Aorta (tissue), 5 donors: ENCODE results near the gene NOXO1. TPM values are rescaled to one million over a fixed set of nuclear protein-coding genes. Genes with fewer than 3 reads are reported as not detected.

Experiments used
- ATAC-seq: fragments of 200-7000 bp; cut with Tn5 transposase; one replicate; pipeline ENCODE4 v1.9.1; 2022; ENCODE audit warnings: moderate library complexity; ENCODE audit not compliant: low FRiP score
- DNase-seq, 2 donors: peaks; one replicate each; pipeline ENCODE4 v3.0.0-alpha.2; 2020
- H3K27ac ChIP-seq, 2 donors: one replicate each; pipeline ENCODE4 v1.5.1; 2013; ENCODE audit warnings: low read length in 2 of 2, mild to moderate bottlenecking in 2 of 2, moderate library complexity in 2 of 2, control low read depth in 1 of 2, inconsistent platforms in 1 of 2, low read depth in 1 of 2
- H3K27me3 ChIP-seq, 2 donors: one replicate each; pipeline ENCODE4 v1.6.1; 2013; ENCODE audit warnings: control low read depth in 1 of 2, low read length in 1 of 2, mild to moderate bottlenecking in 1 of 2, moderate library complexity in 1 of 2; ENCODE audit not compliant: insufficient read depth in 2 of 2, control insufficient read depth in 1 of 2
- H3K36me3 ChIP-seq, 2 donors: one replicate each; pipeline ENCODE4 v1.6.1; 2013; ENCODE audit warnings: control low read depth in 1 of 2, low read length in 1 of 2, mild to moderate bottlenecking in 1 of 2; ENCODE audit not compliant: insufficient read depth in 2 of 2, control insufficient read depth in 1 of 2
- H3K4me1 ChIP-seq, 2 donors: one replicate each; pipeline ENCODE4 v1.6.1; 2013; ENCODE audit warnings: low read length in 2 of 2, control low read depth in 1 of 2, mild to moderate bottlenecking in 1 of 2, moderate library complexity in 1 of 2; ENCODE audit not compliant: insufficient read depth in 2 of 2, control insufficient read depth in 1 of 2
- H3K4me3 ChIP-seq, 2 donors: one replicate each; pipeline ENCODE4 v1.5.1; 2013; ENCODE audit warnings: low read length in 2 of 2, control low read depth in 1 of 2, mild to moderate bottlenecking in 1 of 2
- H3K9me3 ChIP-seq: one replicate; pipeline ENCODE4 v1.6.1; 2013; ENCODE audit warnings: mild to moderate bottlenecking, low read length; ENCODE audit not compliant: control insufficient read depth
- WGBS, 2 donors: extraction: QIAGEN DNeasy Blood & Tissue Kit; methylation state at CpG; one replicate each; pipeline ENCODE4 v1.1.7; 2013; 5-methylcytosine and 5-hydroxymethylcytosine counted together
- intact Hi-C, 2 donors: fragments of 100-400 bp; cut with DNase I; formaldehyde crosslinking; loops; one replicate each; pipeline versions ENCODE4 v1.14.2 to v1.15.0; 2022
- polyA plus RNA-seq, 2 donors: library from polyadenylated mRNA; stranded (reverse); fragments of 200-250 nt; gene quantifications; one replicate each; pipeline ENCODE4 v1.2.3, GENCODE V29; 2013
- total RNA-seq, 2 donors: library from RNA; stranded (reverse); fragmentation: NEBNext Ultra II Directional; extraction: Animal tissue kit (Norgen Biotek cat#: 25700); gene quantifications; one replicate each; pipeline ENCODE4 v1.2.1, GENCODE V29; 2021
- donor health status: healthy with polysubstance abuse.
- donor health status: Bipolar disorder and iron deficiency.
- donor health status: DM: no; HTN: no; CAD: no.
- donor health status: DM: no; HTN: no; CAD: no.
- donor health status: DM: yes; HTN: yes; CAD: no.

NOXO1 gene
- total and polyA plus RNA-seq, 4 donors, result 0.84 TPM; not detected in 3

DNA sequence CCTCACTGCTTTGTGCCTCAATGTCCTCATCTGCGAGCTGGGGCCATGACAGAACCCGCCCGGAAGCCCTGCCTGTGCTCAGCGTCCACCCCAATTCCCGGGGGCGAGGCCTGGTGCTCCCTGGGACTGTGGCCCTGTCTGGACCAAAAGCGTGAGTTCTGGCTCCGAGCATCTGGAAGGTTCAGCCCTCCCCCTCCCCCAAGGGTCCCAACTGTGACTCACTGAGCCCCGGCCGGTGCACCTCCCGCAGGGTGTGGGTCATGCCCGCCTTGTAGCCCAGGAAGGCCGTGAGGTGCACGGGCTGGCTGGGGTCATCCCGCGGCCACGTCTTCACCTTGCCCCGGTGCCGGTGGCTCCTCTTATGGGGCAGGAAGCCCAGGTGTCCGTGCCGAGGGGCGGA lies 27.5 kb downstream of the NOXO1 start:
- H3K27me3 ChIP-seq, result no peaks in the 10 kb centered on the region
- H3K27ac ChIP-seq, result no peak overlapping the region
- H3K4me3 ChIP-seq, result no peak overlapping the region
- 92 to 94% methylated on average over 22 of the region's 22 CpGs for WGBS, 2 donors
- ATAC-seq (no peak), DNase-seq (peak in 1 of 2 donors; percentile 73)
- H3K9me3 ChIP-seq, result no peaks in the 10 kb centered on the region
- no peaks in the 10 kb centered on the region for H3K4me1 ChIP-seq
- no peaks in the 10 kb centered on the region for H3K36me3 ChIP-seq
- intact Hi-C loops, result no loop called here

DNA sequence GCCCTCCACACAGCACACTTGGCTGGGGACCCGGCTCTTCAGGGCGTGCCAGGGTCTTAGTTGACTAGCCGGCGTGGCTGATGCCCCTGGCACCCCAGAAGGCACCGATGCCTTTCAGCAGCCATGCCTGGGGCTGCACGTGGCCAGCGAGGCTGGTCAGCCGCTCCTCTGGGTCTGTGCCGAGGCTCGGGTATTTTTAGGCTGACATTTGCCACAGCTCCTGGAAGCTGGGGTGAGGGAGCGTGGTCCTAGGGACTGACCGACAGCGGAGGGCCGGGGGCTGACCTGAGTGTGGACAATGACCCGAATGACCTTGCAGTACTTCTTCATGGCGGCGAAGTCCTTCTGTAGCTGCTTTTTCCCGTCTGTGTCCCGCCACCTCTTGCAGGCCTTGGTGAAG lies 30.7 kb downstream of the NOXO1 start:
- WGBS, 2 donors, result 59 to 61% methylated on average over 19 of the region's 19 CpGs
- Histone ChIP-seq H3K36me3 (no peaks in the 10 kb centered on the region), H3K27me3 (no peaks in the 10 kb centered on the region), H3K4me1 (no peaks in the 10 kb centered on the region), H3K4me3 (no peak overlapping the region), H3K27ac (no peak overlapping the region), H3K9me3 (no peaks in the 10 kb centered on the region)
- ATAC-seq (no peak), DNase-seq (peak in 1 of 2 donors; percentile 65)
- intact Hi-C loops, result no loop called here

DNA sequence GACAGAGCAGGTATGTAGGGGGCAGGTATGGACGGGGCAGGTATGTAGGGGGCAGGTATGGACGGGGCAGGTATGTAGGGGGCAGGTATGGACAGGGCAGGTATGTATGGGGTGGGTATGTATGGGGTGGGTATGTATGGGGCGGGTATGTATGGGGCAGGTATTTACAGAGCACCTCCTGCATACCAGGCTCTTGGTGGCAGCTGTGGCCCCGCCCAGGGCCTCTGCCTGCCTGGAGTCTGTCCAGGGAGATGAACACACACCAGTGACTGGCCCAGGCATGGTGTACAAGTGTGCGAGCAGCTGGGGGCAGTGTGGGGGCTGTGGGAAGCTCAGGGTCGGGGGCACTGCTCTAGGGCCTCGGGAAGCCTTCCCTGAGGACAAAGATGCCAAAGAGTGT lies 31.2 kb downstream of the NOXO1 start:
- Histone ChIP-seq H3K4me1 (no peaks in the 10 kb centered on the region), H3K4me3 (no peak overlapping the region), H3K27me3 (no peaks in the 10 kb centered on the region), H3K27ac (no peak overlapping the region), H3K36me3 (no peaks in the 10 kb centered on the region), H3K9me3 (no peaks in the 10 kb centered on the region)
- peak in 1 of 2 donors; percentile 50 for DNase-seq
- 49 to 65% methylated on average over 7 of the region's 7 CpGs for WGBS, 2 donors
- intact Hi-C loops, result no loop called here
- ATAC-seq, result no peak

DNA sequence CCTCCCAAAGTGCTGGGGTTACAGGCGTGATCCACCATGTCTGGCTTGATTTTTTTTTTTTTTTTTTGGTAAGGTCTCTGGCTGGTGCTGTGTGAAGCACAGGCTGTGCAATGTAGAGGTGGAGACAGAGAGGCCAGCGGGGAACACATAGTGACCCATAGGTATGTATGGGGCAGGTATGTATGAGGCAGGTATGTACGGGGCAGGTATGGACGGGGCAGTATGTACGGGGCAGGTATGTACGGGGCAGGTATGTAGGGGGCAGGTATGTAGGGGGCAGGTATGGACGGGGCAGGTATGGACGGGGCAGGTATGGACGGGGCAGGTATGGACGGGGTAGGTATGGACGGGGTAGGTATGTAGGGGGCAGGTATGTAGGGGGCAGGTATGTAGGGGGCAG lies 31.8 kb downstream of the NOXO1 start:
- DNase-seq (no peak), ATAC-seq (no peak)
- Histone ChIP-seq H3K27me3 (no peaks in the 10 kb centered on the region), H3K9me3 (no peaks in the 10 kb centered on the region), H3K4me1 (no peaks in the 10 kb centered on the region), H3K27ac (no peak overlapping the region), H3K4me3 (no peak overlapping the region), H3K36me3 (no peaks in the 10 kb centered on the region)
- intact Hi-C loops, result no loop called here
- WGBS, 2 donors, result 88 to 90% methylated on average over 11 of the region's 11 CpGs

DNA sequence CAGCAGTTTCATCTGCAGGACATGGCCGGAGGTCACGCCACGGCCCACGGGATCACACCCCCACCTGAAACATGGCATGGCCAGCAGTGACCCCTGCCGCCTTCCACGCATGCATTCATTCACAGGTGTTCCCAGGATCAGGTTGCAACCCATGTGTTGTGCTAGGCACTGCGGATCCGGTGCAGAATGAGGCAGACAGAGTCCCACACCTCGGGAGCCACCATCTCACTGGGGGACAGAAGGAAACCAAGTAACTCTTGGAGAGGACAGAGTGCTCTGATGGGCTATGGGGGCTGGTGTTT lies 33.9 kb downstream of the NOXO1 start:
- H3K4me1 ChIP-seq, result no peaks in the 10 kb centered on the region
- intact Hi-C loops, result no loop called here
- no peaks in the 10 kb centered on the region for H3K27me3 ChIP-seq
- ATAC-seq, result no peak
- H3K4me3 ChIP-seq, result no peak overlapping the region
- 87 to 90% methylated on average over 9 of the region's 9 CpGs for WGBS, 2 donors
- H3K36me3 ChIP-seq, result no peaks in the 10 kb centered on the region
- H3K9me3 ChIP-seq, result no peaks in the 10 kb centered on the region
- DNase-seq, result peak in 1 of 2 donors; percentile 37
- no peak overlapping the region for H3K27ac ChIP-seq

DNA sequence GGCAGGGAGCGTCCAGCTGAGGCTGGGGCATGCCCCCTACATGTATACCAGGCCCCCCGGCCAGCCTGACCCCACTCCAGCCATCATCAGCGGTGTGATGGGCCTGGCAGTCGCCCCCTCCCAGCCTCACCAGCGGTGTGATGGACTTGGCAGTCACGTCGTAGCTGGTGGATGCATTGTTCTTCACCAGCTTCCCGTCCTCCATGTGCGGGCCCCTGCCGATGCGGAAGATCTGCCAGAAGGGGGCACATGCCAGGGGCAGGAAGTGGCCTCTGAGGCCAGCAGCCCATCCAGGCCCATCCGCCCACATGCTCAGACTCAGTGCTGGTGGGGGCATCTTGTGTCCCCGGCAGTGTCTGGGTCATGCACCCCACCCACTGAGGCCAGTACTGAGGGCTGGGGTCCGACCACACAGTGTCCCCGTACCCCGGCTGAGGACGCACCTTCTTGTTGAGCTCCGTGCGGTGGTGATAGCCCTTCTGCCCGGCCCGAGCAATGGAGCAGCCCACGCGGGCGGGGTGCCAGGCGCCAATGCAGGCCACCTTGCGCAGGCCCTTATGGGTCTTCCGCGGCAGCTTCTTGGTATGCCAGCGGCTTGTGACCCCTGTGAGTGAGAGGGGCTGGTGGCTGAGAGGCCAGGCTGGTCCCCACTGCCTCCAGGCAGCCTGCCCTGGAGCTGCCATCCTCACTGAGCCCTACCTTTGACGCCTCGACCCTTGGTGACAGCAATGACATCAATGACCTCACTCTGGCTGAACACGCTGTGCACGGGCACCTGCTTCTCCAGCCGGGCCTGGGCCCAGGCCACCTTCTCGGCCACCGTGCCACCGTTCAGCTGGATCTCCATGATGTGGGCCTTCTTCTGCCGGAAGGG lies 34.5 kb downstream of the NOXO1 start:
- Histone ChIP-seq H3K36me3 (no peaks in the 10 kb centered on the region), H3K9me3 (no peaks in the 10 kb centered on the region), H3K4me1 (no peaks in the 10 kb centered on the region), H3K4me3 (no peak overlapping the region), H3K27me3 (no peaks in the 10 kb centered on the region), H3K27ac (no peak overlapping the region)
- DNase-seq (peak in 1 of 2 donors; percentile 73), ATAC-seq (no peak)
- WGBS, 2 donors, result 88 to 89% methylated on average over 38 of the region's 38 CpGs
- intact Hi-C loops, result no loop called here

DNA sequence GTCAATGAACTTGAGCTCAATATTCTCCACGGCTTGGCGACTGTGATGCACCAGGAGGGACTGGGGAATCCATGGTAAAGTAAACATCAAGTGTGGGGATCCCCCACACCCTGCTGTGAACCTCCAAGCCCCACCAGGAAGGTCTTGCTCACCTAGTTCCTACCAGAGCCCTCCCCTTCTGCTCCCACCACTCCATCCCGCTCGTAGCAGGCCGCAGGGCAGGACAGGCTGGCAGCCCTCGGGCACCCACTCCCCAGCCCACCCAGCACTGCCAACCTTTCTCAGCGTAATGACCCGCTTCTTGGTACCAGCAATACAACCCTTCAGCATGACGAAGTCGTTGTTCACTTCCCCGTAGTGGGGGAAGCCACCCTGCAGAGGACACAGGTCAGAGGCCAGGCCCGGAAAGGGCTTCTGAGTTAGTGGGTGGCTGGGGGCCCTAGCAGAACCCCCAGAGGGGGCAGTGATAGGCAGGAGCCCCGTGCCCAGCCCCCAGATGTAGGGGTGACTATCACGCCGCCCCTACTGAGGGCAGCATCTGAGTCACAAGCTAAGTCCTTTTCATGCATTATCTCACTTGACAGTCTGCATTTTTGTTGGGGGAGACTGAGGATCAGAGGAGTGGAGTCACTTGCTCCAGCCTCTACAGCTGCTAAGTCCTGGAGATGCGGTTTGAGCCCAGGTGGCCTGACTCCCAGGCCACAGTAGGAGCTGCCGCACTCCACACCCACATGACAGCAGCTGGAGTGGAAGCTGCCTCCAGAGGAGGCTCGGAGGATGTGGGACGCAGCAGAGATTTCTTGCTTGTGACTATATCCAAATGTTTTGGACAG lies 35.5 kb downstream of the NOXO1 start:
- no peaks in the 10 kb centered on the region for H3K9me3 ChIP-seq
- ATAC-seq (no peak), DNase-seq (peak in 1 of 2 donors; percentile 58)
- 85 to 87% methylated on average over 19 of the region's 19 CpGs for WGBS, 2 donors
- no peaks in the 10 kb centered on the region for H3K4me1 ChIP-seq
- no peak overlapping the region for H3K4me3 ChIP-seq
- no peak overlapping the region for H3K27ac ChIP-seq
- intact Hi-C loops, result no loop called here
- no peaks in the 10 kb centered on the region for H3K36me3 ChIP-seq
- no peaks in the 10 kb centered on the region for H3K27me3 ChIP-seq

DNA sequence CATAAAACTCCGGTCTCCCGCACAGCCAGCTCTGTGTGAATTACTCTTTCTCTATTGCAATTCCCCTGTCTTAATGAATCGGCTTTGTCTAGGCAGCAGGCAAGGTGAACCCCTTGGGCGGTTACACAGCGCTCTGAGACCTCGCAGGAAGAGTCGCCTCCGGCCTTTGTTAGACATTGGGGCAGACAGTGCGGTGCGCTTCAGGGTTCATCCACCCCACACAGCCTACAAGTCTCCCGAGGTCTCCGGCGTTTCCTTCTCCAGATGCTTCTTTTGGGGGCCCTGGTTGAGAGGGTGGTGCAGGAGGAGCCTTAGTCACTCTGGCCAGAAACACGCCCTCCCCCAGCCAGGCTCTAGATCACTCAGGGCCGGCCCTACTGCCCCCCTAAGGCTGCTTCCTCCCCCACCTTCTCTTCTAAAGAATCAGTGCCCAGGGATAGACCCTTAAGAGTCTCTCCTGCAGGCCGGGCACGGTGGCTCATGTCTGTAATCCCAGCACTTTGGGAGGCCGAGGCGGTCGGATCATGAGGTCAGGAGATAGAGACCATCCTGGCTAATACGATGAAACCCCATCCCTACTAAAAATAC lies 36.6 kb downstream of the NOXO1 start:
- 93% methylated on average over 20 to 21 of the region's 21 CpGs for WGBS, 2 donors
- intact Hi-C loops, result no loop called here

More for the DNA sequence above, 36.6 kb downstream of the NOXO1 start:
- peak in 1 of 2 donors; percentile 60 for DNase-seq
- H3K4me3 ChIP-seq, result no peak overlapping the region
- H3K27ac ChIP-seq, result no peak overlapping the region
- H3K4me1 ChIP-seq, result no peaks in the 10 kb centered on the region
- H3K27me3 ChIP-seq, result no peaks in the 10 kb centered on the region
- no peaks in the 10 kb centered on the region for H3K36me3 ChIP-seq
- no peak for ATAC-seq
- H3K9me3 ChIP-seq, result no peaks in the 10 kb centered on the region
